WTC11 (cell line): ENCODE results near the gene ZNF628. TPM values are rescaled to one million over a fixed set of nuclear protein-coding genes. Genes with fewer than 3 reads are reported as not detected.
A peak's percentile ranks its signal among the peaks of the same experiment; 100 is the strongest.

Experiments
- ATAC-seq: fragments of 200-7000 bp; cut with Tn5 transposase; 2 replicates; pipeline ENCODE4 v1.10.0; 2021; ENCODE audit warnings: mild to moderate bottlenecking, moderate library complexity
- CTCF ChIA-PET: fragments of 300-600 bp; sonication (Branson Sonifier 250); formaldehyde crosslinking; loops from one replicate; lab custom pipeline; 2021; ENCODE audit warnings: antibody characterized with exemption; lab: Charles Lee
- POLR2A ChIA-PET: fragments of 350-600 bp; sonication (Branson Sonifier 250); formaldehyde crosslinking; loops from one replicate; lab custom pipeline; 2021; ENCODE audit warnings: antibody characterized with exemption; lab: Charles Lee
- DNase-seq: peaks from one replicate; pipeline ENCODE4 v3.0.0; 2021; ENCODE audit warnings: low spot score
- H3K27ac Mint-ChIP-seq: 2 replicates; pipeline ENCODE4 v1.8.0; 2021; ENCODE audit warnings: mixed read lengths
- H3K27me3 Mint-ChIP-seq: 2 replicates; pipeline ENCODE4 v1.8.0; 2021; ENCODE audit warnings: low read depth, mild to moderate bottlenecking, moderate library complexity, mixed read lengths
- H3K36me3 Mint-ChIP-seq: 2 replicates; pipeline ENCODE4 v1.8.0; 2021; ENCODE audit warnings: mixed read lengths
- H3K4me1 Mint-ChIP-seq: 2 replicates; pipeline ENCODE4 v1.8.0; 2022; ENCODE audit warnings: mixed read lengths
- H3K4me3 Mint-ChIP-seq: 2 replicates; pipeline ENCODE4 v1.8.0; 2021; ENCODE audit warnings: mild to moderate bottlenecking, moderate library complexity, mixed read lengths
- H3K9me3 Mint-ChIP-seq: 2 replicates; pipeline ENCODE4 v1.8.0; 2021; ENCODE audit warnings: mixed read lengths
- ARID4B ChIP-seq: sonication (generic); formaldehyde crosslinking; IDR thresholded peaks from 2 replicates; pipeline ENCODE4 v1.8.0; 2023; ENCODE audit warnings: missing genetic modification reagents, mild to moderate bottlenecking, borderline replicate concordance
- CREB1 ChIP-seq: sonication (generic); formaldehyde crosslinking; IDR thresholded peaks from 2 replicates; pipeline ENCODE4 v1.8.0; 2023; ENCODE audit warnings: mild to moderate bottlenecking, missing genetic modification reagents
- CREM ChIP-seq: sonication (generic); formaldehyde crosslinking; IDR thresholded peaks from 2 replicates; pipeline ENCODE4 v1.8.1; 2022; ENCODE audit warnings: mild to moderate bottlenecking, missing genetic modification reagents, moderate library complexity
- E2F5 ChIP-seq: sonication (generic); formaldehyde crosslinking; IDR thresholded peaks from 2 replicates; pipeline ENCODE4 v1.8.1; 2022; ENCODE audit warnings: mild to moderate bottlenecking, moderate library complexity, missing genetic modification reagents
- GRHL2 ChIP-seq: fragments of 250-450 bp; sonication (Bioruptor Pico); IDR thresholded peaks from 2 replicates; pipeline ENCODE4 v1.8.0; 2022; ENCODE audit warnings: mild to moderate bottlenecking, moderate library complexity; ENCODE audit not compliant: insufficient replicate concordance, severe bottlenecking
- HMGA2 ChIP-seq: fragments of 250-450 bp; sonication (Bioruptor Pico); IDR thresholded peaks from 2 replicates; pipeline ENCODE4 v1.4.0; 2021; ENCODE audit warnings: mild to moderate bottlenecking, moderate library complexity
- NR3C1 ChIP-seq: sonication (generic); formaldehyde crosslinking; conservative IDR thresholded peaks from 2 replicates; pipeline ENCODE4 v1.8.1; 2023; ENCODE audit warnings: low read depth, mild to moderate bottlenecking, missing genetic modification reagents
- PRDM15 ChIP-seq: sonication (generic); formaldehyde crosslinking; IDR thresholded peaks from 2 replicates; pipeline ENCODE4 v1.8.0; 2022; ENCODE audit warnings: missing genetic modification reagents
- SP1 ChIP-seq: sonication (generic); formaldehyde crosslinking; conservative IDR thresholded peaks from 2 replicates; pipeline ENCODE4 v1.8.1; 2022; ENCODE audit warnings: missing genetic modification reagents
- TCF7 ChIP-seq: sonication (generic); formaldehyde crosslinking; IDR thresholded peaks from 2 replicates; pipeline ENCODE4 v1.8.0; 2022; ENCODE audit warnings: mild to moderate bottlenecking, low read depth, missing genetic modification reagents, moderate library complexity
- TEAD1 ChIP-seq: sonication (generic); formaldehyde crosslinking; IDR thresholded peaks from 2 replicates; pipeline ENCODE4 v1.8.0; 2022; ENCODE audit warnings: mild to moderate bottlenecking, missing genetic modification reagents
- ZBTB43 ChIP-seq: sonication (generic); formaldehyde crosslinking; IDR thresholded peaks from 2 replicates; pipeline ENCODE4 v1.8.1; 2023; ENCODE audit warnings: mild to moderate bottlenecking, missing genetic modification reagents
- ZNF121 ChIP-seq: sonication (generic); formaldehyde crosslinking; IDR thresholded peaks from 2 replicates; pipeline ENCODE4 v1.8.0; 2023; ENCODE audit warnings: missing genetic modification reagents
- ZNF232 ChIP-seq: sonication (generic); formaldehyde crosslinking; IDR thresholded peaks from 2 replicates; pipeline ENCODE4 v1.8.0; 2022; ENCODE audit warnings: mild to moderate bottlenecking, missing genetic modification reagents
- ZNF532 ChIP-seq: fragments of 250-450 bp; sonication (Bioruptor Pico); IDR thresholded peaks from 2 replicates; pipeline ENCODE4 v1.9.0; 2021; ENCODE audit warnings: mild to moderate bottlenecking, borderline replicate concordance
- total RNA-seq: library from RNA; stranded (reverse); gene quantifications from 3 replicates; pipeline ENCODE4 v1.2.3, GENCODE V29; 2021

Gene ZNF628
- total RNA-seq, 1 experiment from 2014 or later, result 23.6 TPM

GRCh38 chr19:55474269-55475265 lies 1.9 kb upstream of the ZNF628 start:
- peak; percentile 31 for TF ChIP-seq ZNF121 (CRISPR knock-in tag)
- TF ChIP-seq ARID4B (CRISPR knock-in tag), result no peak
- Mint-ChIP-seq H3K27me3 (peaks cover 16% of the 10 kb centered on the region), H3K9me3 (no peaks in the 10 kb centered on the region), H3K27ac (no peak overlapping the region), H3K4me3 (no peak overlapping the region; the same call in 1 of the 2 replicates), H3K36me3 (no peaks in the 10 kb centered on the region), H3K4me1 (peaks cover 22% of the 10 kb centered on the region)
- ATAC-seq, result no peak
- no peak for DNase-seq
- ChIA-PET POLR2A (interaction anchor here (2.6 kb wide), 1 partner anchor 125 kb away, joined by 15 read pairs; the partner anchor contains the start of genes FIZ1 and ZNF524), CTCF (interaction anchor here (0.9 to 1.4 kb wide), 3 partner anchors 13 to 29 kb away, joined by 3 to 8 read pairs (median 5); partner anchors contain the start of gene ISOC2)

- H3K4me3 Mint-ChIP-seq, result peak overlapping the region; percentile 85
- peaks cover 9% of the 10 kb centered on the region for H3K27me3 Mint-ChIP-seq
- CTCF ChIA-PET, result interaction anchor here (1.7 to 4.5 kb wide), 3 partner anchors 10 to 27 kb away, joined by 6 to 68 read pairs (median 6); partner anchors contain the start of gene ISOC2
- no peak for DNase-seq
- TF ChIP-seq TCF7, result no peak
- TF ChIP-seq ZNF532 (CRISPR knock-in tag), result no peak
- no peak for TF ChIP-seq CREB1 (CRISPR knock-in tag)
- no peak for TF ChIP-seq CREM
- no peak for TF ChIP-seq GRHL2 (CRISPR knock-in tag)
- TF ChIP-seq HMGA2 (CRISPR knock-in tag), result no peak
- TF ChIP-seq SP1 (CRISPR knock-in tag), result no peak
- no peak for TF ChIP-seq NR3C1
- POLR2A ChIA-PET, result no interaction called here
- H3K27ac Mint-ChIP-seq, result peak overlapping the region; percentile 77
- no peak for ATAC-seq
- peaks cover 27% of the 10 kb centered on the region for H3K4me1 Mint-ChIP-seq
- no peaks in the 10 kb centered on the region for H3K36me3 Mint-ChIP-seq
- no peaks in the 10 kb centered on the region for H3K9me3 Mint-ChIP-seq
Measured at GRCh38 chr19:55477905-55478304, 1.5 kb downstream of the ZNF628 start.

GRCh38 chr19:55478364-55478763 lies 1.9 kb downstream of the ZNF628 start:
- no peak for ATAC-seq

More at GRCh38 chr19:55478364-55478763, 1.9 kb downstream of the ZNF628 start:
- no peak for TF ChIP-seq ZNF232 (CRISPR knock-in tag)
- no peak for TF ChIP-seq E2F5
- TF ChIP-seq ZBTB43, result no peak
- TF ChIP-seq PRDM15, result no peak
- TF ChIP-seq TEAD1 (CRISPR knock-in tag), result no peak
- ChIA-PET CTCF (interaction anchor here (1.7 to 4.5 kb wide), 2 partner anchors 11 to 26 kb away, joined by 6 to 68 read pairs; no protein-coding TSS in a partner anchor), POLR2A (no interaction called here)
- no peak for DNase-seq
- Mint-ChIP-seq H3K27me3 (peaks cover 9% of the 10 kb centered on the region), H3K4me3 (peak overlapping the region; percentile 85), H3K4me1 (peaks cover 23% of the 10 kb centered on the region), H3K27ac (peak overlapping the region; percentile 77), H3K9me3 (no peaks in the 10 kb centered on the region), H3K36me3 (no peaks in the 10 kb centered on the region)
